Progenitor cell of endocrine pancreas (in vitro differentiated cells): ENCODE data around the gene COQ6. TPM values are rescaled to one million over a fixed set of nuclear protein-coding genes. Genes with fewer than 3 reads are reported as not detected.

Experiments
- DNase-seq: peaks from one replicate; pipeline ENCODE4 v3.0.0; 2021; ENCODE audit warnings: low spot score; ENCODE audit not compliant: unreplicated experiment
- H3K27ac Mint-ChIP-seq: 2 replicates; pipeline ENCODE4 v1.8.0; 2021; ENCODE audit warnings: mild to moderate bottlenecking, moderate library complexity, mixed read lengths
- H3K27me3 Mint-ChIP-seq: 2 replicates; pipeline ENCODE4 v1.8.0; 2021; ENCODE audit warnings: mixed read lengths
- H3K36me3 Mint-ChIP-seq: 2 replicates; pipeline ENCODE4 v1.8.0; 2022; ENCODE audit warnings: mixed read lengths; ENCODE audit not compliant: insufficient read depth
- H3K4me1 Mint-ChIP-seq: 2 replicates; pipeline ENCODE4 v1.8.0; 2021; ENCODE audit warnings: low read depth, mixed read lengths
- H3K4me3 Mint-ChIP-seq: 2 replicates; pipeline ENCODE4 v1.8.0; 2021; ENCODE audit warnings: low read depth, mild to moderate bottlenecking, moderate library complexity, mixed read lengths
- H3K9me3 Mint-ChIP-seq: 2 replicates; pipeline ENCODE4 v1.8.0; 2021; ENCODE audit warnings: low read depth, mixed read lengths
- CTCF ChIP-seq: fragments of 200-600 bp; sonication (generic); IDR thresholded peaks from one replicate; pipeline ENCODE4 v1.5.0; 2021; ENCODE audit warnings: antibody characterized with exemption, mild to moderate bottlenecking; ENCODE audit not compliant: unreplicated experiment
- total RNA-seq: library from RNA; stranded (reverse); gene quantifications from 2 replicates; pipeline ENCODE4 v1.2.1, GENCODE V29; 2021

COQ6 gene
- total RNA-seq, 1 donor from 2014 or later: 22.9 TPM

- DNase-seq: no peak
- no peak for TF ChIP-seq CTCF
- H3K27me3 Mint-ChIP-seq: peaks cover 85% of the 10 kb centered on the region
- H3K36me3 Mint-ChIP-seq: peaks cover 17% of the 10 kb centered on the region
- H3K4me3 Mint-ChIP-seq: no peak overlapping the region
- peak overlapping the region; percentile 52 for H3K27ac Mint-ChIP-seq
- peaks cover 2% of the 10 kb centered on the region for H3K4me1 Mint-ChIP-seq
- no peaks in the 10 kb centered on the region for H3K9me3 Mint-ChIP-seq
Observed at GRCh38 chr14:73944432-73945158, 5.5 kb upstream of the COQ6 start.

- H3K4me3 Mint-ChIP-seq: no peak overlapping the region
- no peak for DNase-seq
- H3K27ac Mint-ChIP-seq: no peak overlapping the region
- no peaks in the 10 kb centered on the region for H3K9me3 Mint-ChIP-seq
- peaks cover 2% of the 10 kb centered on the region for H3K4me1 Mint-ChIP-seq
- no peak for TF ChIP-seq CTCF
- peaks cover 79% of the 10 kb centered on the region for H3K27me3 Mint-ChIP-seq
- peaks cover 17% of the 10 kb centered on the region for H3K36me3 Mint-ChIP-seq
Observed at GRCh38 chr14:73945159-73945670, 4.9 kb upstream of the COQ6 start.

GRCh38 chr14:73953731-73954130 is 3.6 kb downstream of the COQ6 start:
- H3K4me1 Mint-ChIP-seq: peaks cover 1% of the 10 kb centered on the region
- H3K36me3 Mint-ChIP-seq: peaks cover 16% of the 10 kb centered on the region
- no peak for DNase-seq
- no peak overlapping the region for H3K4me3 Mint-ChIP-seq
- no peak overlapping the region for H3K27ac Mint-ChIP-seq
- no peak for TF ChIP-seq CTCF
- peaks cover under 1% of the 10 kb centered on the region for H3K27me3 Mint-ChIP-seq
- no peaks in the 10 kb centered on the region for H3K9me3 Mint-ChIP-seq

- Mint-ChIP-seq H3K4me1 (peaks cover 1% of the 10 kb centered on the region), H3K27ac (no peak overlapping the region)
- TF ChIP-seq CTCF: no peak
Observed at GRCh38 chr14:73955674-73956073, 5.6 kb downstream of the COQ6 start.

GRCh38 chr14:73958591-73958990 is 8.5 kb downstream of the COQ6 start:
- H3K27ac Mint-ChIP-seq: no peak overlapping the region
- no peaks in the 10 kb centered on the region for H3K9me3 Mint-ChIP-seq
- H3K4me3 Mint-ChIP-seq: no peak overlapping the region
- H3K4me1 Mint-ChIP-seq: no peaks in the 10 kb centered on the region
- H3K36me3 Mint-ChIP-seq: peaks cover 31% of the 10 kb centered on the region
- no peak for TF ChIP-seq CTCF
- H3K27me3 Mint-ChIP-seq: no peaks in the 10 kb centered on the region
- DNase-seq: no peak

More at GRCh38 chr14:73955674-73956073, 5.6 kb downstream of the COQ6 start:
- H3K4me3 Mint-ChIP-seq: no peak overlapping the region
- no peaks in the 10 kb centered on the region for H3K27me3 Mint-ChIP-seq
- no peaks in the 10 kb centered on the region for H3K9me3 Mint-ChIP-seq
- peaks cover 23% of the 10 kb centered on the region for H3K36me3 Mint-ChIP-seq
- no peak for DNase-seq
